Astrocyte of the hippocampus (primary cell): ENCODE data around the gene EFNA2.
"Not testable (repeated sequence)": the region's sequence is repeated elsewhere in the genome, so short reads cannot be mapped to it uniquely, and the experiment has no call there.

Experiments
- DNase-seq: peaks from one replicate; pipeline ENCODE4 v3.0.0; 2011; ENCODE audit warnings: low read depth, low spot score

Gene EFNA2

GRCh38 chr19:1285737-1286360 lies at the start of gene EFNA2:
EFNA2 (plus strand) TSS chr19:1285873; CDS start chr19:1286169, 296 bp downstream.
- DNase-seq = peak; percentile 57

GRCh38 chr19:1236576-1236975 lies 49.1 kb upstream of the EFNA2 start:
- peak; percentile 39 for DNase-seq

- peak; percentile 59 for DNase-seq
These were observed 48.5 kb upstream of the EFNA2 start for GRCh38 chr19:1237027-1237659.

GRCh38 chr19:1237754-1238368 lies 47.8 kb upstream of the EFNA2 start, which contains the start of gene CBARP:
CBARP (minus strand) TSS chr19:1238005; CDS start chr19:1236100, 1,905 bp downstream.
- DNase-seq = peak; percentile 72

- no peak for DNase-seq
These were observed 47.0 kb upstream of the EFNA2 start for GRCh38 chr19:1238369-1239303.

- DNase-seq = no peak
These were observed 46.3 kb upstream of the EFNA2 start for GRCh38 chr19:1239420-1239795.

- peak; percentile 97 for DNase-seq
These were observed 45.6 kb upstream of the EFNA2 start for GRCh38 chr19:1239796-1240737.

GRCh38 chr19:1240925-1241324 lies 44.7 kb upstream of the EFNA2 start:
- no peak for DNase-seq

- peak; percentile 98 for DNase-seq
These were observed 44.1 kb upstream of the EFNA2 start, which contains the start of gene ATP5F1D for GRCh38 chr19:1241417-1242095. ATP5F1D (plus strand) TSS chr19:1241751; CDS start chr19:1241851, 100 bp downstream.

- DNase-seq = peak; percentile 92
These were observed 41.6 kb upstream of the EFNA2 start for GRCh38 chr19:1243768-1244692.

- no peak for DNase-seq
These were observed 40.8 kb upstream of the EFNA2 start for GRCh38 chr19:1244693-1245451.

GRCh38 chr19:1245494-1246264 lies 40.0 kb upstream of the EFNA2 start:
- DNase-seq = no peak

GRCh38 chr19:1246265-1247087 lies 39.2 kb upstream of the EFNA2 start:
- DNase-seq = not testable (repeated sequence)

- DNase-seq = no peak
These were observed 37.9 kb upstream of the EFNA2 start for GRCh38 chr19:1247748-1248138.

GRCh38 chr19:1248139-1248785 lies 37.4 kb upstream of the EFNA2 start, which contains the start of gene MIDN:
MIDN (plus strand) TSS chr19:1248583; CDS start chr19:1250297, 1,714 bp downstream.
- DNase-seq = peak; percentile 95

- peak; percentile 92 for DNase-seq
These were observed 36.8 kb upstream of the EFNA2 start for GRCh38 chr19:1248786-1249297.
